Parathyroid adenoma (tissue), 2 donors: Measurements from ENCODE around the gene TSHZ2.

Experiments used
- H2AFZ ChIP-seq: fragments of 300-600 bp; sonication (generic); one replicate; pipeline ENCODE4 v1.7.0; 2017; ENCODE audit warnings: antibody characterized with exemption, mild to moderate bottlenecking
- H3K27ac ChIP-seq: fragments of 300-600 bp; sonication (generic); one replicate; pipeline ENCODE4 v1.7.0; 2017
- H3K27me3 ChIP-seq: fragments of 300-600 bp; sonication (generic); one replicate; pipeline ENCODE4 v1.7.0; 2017; ENCODE audit warnings: low read length; ENCODE audit not compliant: control insufficient read depth, insufficient read depth
- H3K36me3 ChIP-seq: fragments of 300-600 bp; sonication (generic); one replicate; pipeline ENCODE4 v1.7.0; 2017; ENCODE audit warnings: low read length; ENCODE audit not compliant: control insufficient read depth, insufficient read depth
- H3K4me1 ChIP-seq: fragments of 300-600 bp; sonication (generic); one replicate; pipeline ENCODE4 v1.7.0; 2017; ENCODE audit warnings: control low read depth
- H3K4me2 ChIP-seq: fragments of 300-600 bp; sonication (generic); one replicate; pipeline ENCODE4 v1.7.0; 2017; ENCODE audit warnings: low read length
- H3K4me3 ChIP-seq: fragments of 300-600 bp; sonication (generic); one replicate; pipeline ENCODE4 v1.7.0; 2017; ENCODE audit warnings: low read depth, low read length
- H3K79me2 ChIP-seq: fragments of 300-600 bp; sonication (generic); one replicate; pipeline ENCODE4 v1.7.0; 2017; ENCODE audit warnings: control low read depth
- H3K9ac ChIP-seq: fragments of 300-600 bp; sonication (generic); one replicate; pipeline ENCODE4 v1.7.0; 2017; ENCODE audit warnings: mild to moderate bottlenecking
- H3K9me3 ChIP-seq: fragments of 300-600 bp; sonication (generic); one replicate; pipeline ENCODE4 v1.7.0; 2017; ENCODE audit warnings: low read length; ENCODE audit not compliant: control insufficient read depth
- TF ChIP-seq, protein P1 (sequence below): fragments of 300-600 bp; sonication (generic); IDR thresholded peaks from one replicate; pipeline ENCODE4 v1.7.0; 2017; ENCODE audit warnings: antibody characterized with exemption, mild to moderate bottlenecking
- donor health status: primary hyperparathyroidism.

The TSHZ2 gene

GRCh38 chr20:53438368-53438767 is 466.2 kb downstream of the TSHZ2 start:
- H3K79me2 ChIP-seq = no peaks in the 10 kb centered on the region
- TF ChIP-seq, protein P1, sequence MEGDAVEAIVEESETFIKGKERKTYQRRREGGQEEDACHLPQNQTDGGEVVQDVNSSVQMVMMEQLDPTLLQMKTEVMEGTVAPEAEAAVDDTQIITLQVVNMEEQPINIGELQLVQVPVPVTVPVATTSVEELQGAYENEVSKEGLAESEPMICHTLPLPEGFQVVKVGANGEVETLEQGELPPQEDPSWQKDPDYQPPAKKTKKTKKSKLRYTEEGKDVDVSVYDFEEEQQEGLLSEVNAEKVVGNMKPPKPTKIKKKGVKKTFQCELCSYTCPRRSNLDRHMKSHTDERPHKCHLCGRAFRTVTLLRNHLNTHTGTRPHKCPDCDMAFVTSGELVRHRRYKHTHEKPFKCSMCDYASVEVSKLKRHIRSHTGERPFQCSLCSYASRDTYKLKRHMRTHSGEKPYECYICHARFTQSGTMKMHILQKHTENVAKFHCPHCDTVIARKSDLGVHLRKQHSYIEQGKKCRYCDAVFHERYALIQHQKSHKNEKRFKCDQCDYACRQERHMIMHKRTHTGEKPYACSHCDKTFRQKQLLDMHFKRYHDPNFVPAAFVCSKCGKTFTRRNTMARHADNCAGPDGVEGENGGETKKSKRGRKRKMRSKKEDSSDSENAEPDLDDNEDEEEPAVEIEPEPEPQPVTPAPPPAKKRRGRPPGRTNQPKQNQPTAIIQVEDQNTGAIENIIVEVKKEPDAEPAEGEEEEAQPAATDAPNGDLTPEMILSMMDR = no peak
- H3K4me1 ChIP-seq = no peaks in the 10 kb centered on the region
- H3K4me3 ChIP-seq = no peak overlapping the region
- H3K27ac ChIP-seq = no peak overlapping the region
- H2AFZ ChIP-seq = no peak overlapping the region
- no peak overlapping the region for H3K4me2 ChIP-seq
- no peaks in the 10 kb centered on the region for H3K36me3 ChIP-seq
- no peaks in the 10 kb centered on the region for H3K9me3 ChIP-seq
- H3K27me3 ChIP-seq = no peaks in the 10 kb centered on the region
- no peak overlapping the region for H3K9ac ChIP-seq

GRCh38 chr20:53439046-53439445 is 466.9 kb downstream of the TSHZ2 start:
- Histone ChIP-seq H3K4me3 (no peak overlapping the region), H2AFZ (no peak overlapping the region), H3K9ac (no peak overlapping the region), H3K4me1 (no peaks in the 10 kb centered on the region), H3K4me2 (no peak overlapping the region), H3K79me2 (no peaks in the 10 kb centered on the region), H3K36me3 (no peaks in the 10 kb centered on the region), H3K27ac (no peak overlapping the region), H3K27me3 (no peaks in the 10 kb centered on the region), H3K9me3 (no peaks in the 10 kb centered on the region)
- TF ChIP-seq, protein P1 = no peak

- H3K79me2 ChIP-seq = no peaks in the 10 kb centered on the region
- H3K27me3 ChIP-seq = no peaks in the 10 kb centered on the region
- H3K9ac ChIP-seq = no peak overlapping the region
- TF ChIP-seq, protein P1 = no peak
- H3K4me1 ChIP-seq = no peaks in the 10 kb centered on the region
- H3K36me3 ChIP-seq = no peaks in the 10 kb centered on the region
- H3K4me2 ChIP-seq = no peak overlapping the region
- no peak overlapping the region for H2AFZ ChIP-seq
- H3K9me3 ChIP-seq = no peaks in the 10 kb centered on the region
- no peak overlapping the region for H3K4me3 ChIP-seq
- H3K27ac ChIP-seq = no peak overlapping the region
These were observed 467.5 kb downstream of the TSHZ2 start for GRCh38 chr20:53439616-53440015.

DNA sequence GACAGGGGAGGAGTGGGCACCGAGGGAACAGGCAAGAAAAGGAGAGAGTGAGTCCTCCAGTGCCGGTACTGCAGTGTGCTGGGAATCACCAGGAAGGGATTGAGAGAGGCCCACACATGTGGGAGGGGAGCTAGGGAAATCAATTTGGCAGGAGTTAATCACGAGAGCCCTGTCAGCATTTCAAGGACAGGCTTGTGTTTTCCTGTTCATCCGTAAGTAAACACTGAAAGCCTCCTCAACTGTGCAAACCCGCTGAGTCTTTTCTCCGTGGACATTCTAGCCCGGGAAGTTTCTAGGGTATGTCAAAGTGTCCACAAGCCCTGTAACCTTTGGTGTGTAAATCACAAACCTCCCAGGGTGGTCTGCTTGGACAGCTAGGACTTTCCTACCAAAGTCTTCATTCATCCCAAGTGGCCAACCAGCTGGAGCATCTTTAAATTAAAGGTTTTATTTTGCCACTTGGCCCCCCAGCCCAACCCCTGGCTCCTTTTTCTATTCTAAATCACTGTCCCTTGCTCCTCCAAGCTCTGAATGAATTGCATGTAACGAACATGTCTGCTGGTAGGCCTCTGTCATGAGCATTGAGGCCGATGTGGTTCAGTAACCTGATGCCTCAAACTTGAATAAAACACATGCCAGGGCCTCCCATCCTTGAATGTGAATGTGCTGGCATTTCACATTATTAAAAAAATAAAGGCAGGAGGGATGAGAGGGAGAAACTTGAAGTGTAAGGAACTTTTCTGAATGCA is 472.4 kb downstream of the TSHZ2 start:
- H3K36me3 ChIP-seq = no peaks in the 10 kb centered on the region
- TF ChIP-seq, protein P1 = no peak
- H3K27me3 ChIP-seq = no peaks in the 10 kb centered on the region
- H3K9me3 ChIP-seq = no peaks in the 10 kb centered on the region
- no peak overlapping the region for H3K9ac ChIP-seq
- H3K4me2 ChIP-seq = no peak overlapping the region
- no peak overlapping the region for H3K27ac ChIP-seq
- no peak overlapping the region for H2AFZ ChIP-seq
- H3K4me1 ChIP-seq = no peaks in the 10 kb centered on the region
- no peak overlapping the region for H3K4me3 ChIP-seq
- H3K79me2 ChIP-seq = no peaks in the 10 kb centered on the region

DNA sequence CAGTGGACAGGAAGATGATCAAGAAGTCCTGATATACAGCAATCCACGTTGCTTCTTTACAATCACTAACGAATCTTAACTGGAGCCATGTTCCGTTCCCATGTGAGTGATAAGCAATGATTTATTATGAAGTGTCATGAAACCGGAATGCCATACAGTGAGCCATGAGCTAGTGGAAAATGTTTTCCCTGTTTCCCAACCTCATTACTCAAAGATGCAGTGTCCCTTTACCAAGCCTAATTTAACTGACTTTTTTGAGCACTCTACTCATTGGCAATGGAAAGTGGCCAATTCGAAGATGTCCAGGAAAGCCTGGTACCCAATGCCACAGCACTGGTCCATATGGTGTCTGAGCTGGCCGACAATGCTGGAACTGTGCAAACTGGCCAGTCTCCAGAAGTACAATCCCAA is 473.2 kb downstream of the TSHZ2 start:
- no peak overlapping the region for H3K9ac ChIP-seq
- H2AFZ ChIP-seq = no peak overlapping the region
- H3K4me3 ChIP-seq = no peak overlapping the region
- no peaks in the 10 kb centered on the region for H3K79me2 ChIP-seq
- no peaks in the 10 kb centered on the region for H3K4me1 ChIP-seq
- no peak overlapping the region for H3K4me2 ChIP-seq
- no peak overlapping the region for H3K27ac ChIP-seq
- H3K9me3 ChIP-seq = no peaks in the 10 kb centered on the region
- TF ChIP-seq, protein P1 = no peak
- no peaks in the 10 kb centered on the region for H3K27me3 ChIP-seq
- no peaks in the 10 kb centered on the region for H3K36me3 ChIP-seq
